ENCODE measurements around the gene COPS4. TPM values are rescaled to one million over a fixed set of nuclear protein-coding genes. Genes with fewer than 3 reads are reported as not detected.
"Not testable (repeated sequence)": the region's sequence is repeated elsewhere in the genome, so short reads cannot be mapped to it uniquely, and the experiment has no call there.

The COPS4 gene
- polyA plus RNA-seq, 6 donors from 2014 or later = 40.1 to 74.5 (median 49.2) TPM

DNA sequence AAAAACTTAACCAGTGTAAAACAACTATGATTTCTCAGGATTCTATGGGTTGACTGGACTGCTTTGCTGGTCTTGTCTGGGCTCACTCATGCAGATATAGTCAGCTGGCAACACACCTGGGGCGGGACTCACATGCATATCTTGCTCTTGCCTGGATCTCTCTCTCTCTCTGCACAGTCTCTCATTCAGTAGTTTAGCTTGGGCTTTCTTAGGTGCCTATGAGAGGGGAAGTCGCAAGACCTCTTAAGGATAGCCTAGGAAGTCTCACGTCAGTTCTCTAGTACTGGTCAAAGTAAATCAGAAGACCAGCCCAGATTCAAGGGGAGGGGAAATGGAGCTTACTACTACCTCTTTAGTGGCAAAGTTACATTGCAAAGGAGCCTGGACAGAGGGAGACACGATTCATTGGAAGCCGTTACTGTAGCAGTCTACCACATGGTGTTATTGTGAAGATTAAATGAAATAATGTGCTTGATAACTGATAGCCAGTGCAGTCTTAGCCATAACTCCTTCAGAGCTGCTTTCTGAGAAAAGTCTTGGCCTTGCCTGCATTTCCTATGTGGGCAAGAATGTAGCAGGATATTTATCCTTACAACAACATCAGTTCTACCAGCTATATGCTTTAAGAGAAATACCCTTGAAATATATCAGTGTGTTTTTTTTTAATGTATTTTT, 2.1 kb downstream of the COPS4 start:
- DNase-seq (no peak), ATAC-seq (ENCODE audit: low read depth in 2 of 2) (no peak)
- Mint-ChIP-seq H3K27me3 (no peaks in the 10 kb centered on the region), H3K9me3 (no peaks in the 10 kb centered on the region), H3K4me3 (peak overlapping the region in 6 of 8 donors; percentile 60 to 99 (median 80)), H3K4me1 (peaks cover 27 to 45% (median 33%) of the 10 kb centered on the region in 3 donors), H3K36me3 (no peaks in the 10 kb centered on the region), H3K27ac (peak overlapping the region in 1 of 6 donors; percentile 3)

DNA sequence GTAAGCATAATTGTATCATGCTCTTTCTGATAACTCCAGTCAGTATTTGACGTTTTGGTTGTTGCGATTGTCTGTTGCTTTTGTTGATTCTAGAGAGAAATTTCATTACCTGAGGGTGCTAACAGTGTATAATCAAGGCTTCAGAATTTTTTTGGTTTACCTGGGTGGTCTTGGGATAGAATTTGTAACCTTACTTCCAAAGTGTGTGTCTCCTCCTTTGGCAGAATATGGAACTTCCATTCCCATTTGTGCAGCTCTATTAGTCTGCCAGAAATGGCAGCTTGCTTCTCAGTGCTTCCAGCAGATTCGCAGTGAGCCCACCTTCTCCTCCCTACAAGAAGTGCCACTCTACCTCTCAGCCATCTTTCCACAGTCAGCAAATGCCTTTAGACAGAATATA, 5.3 kb downstream of the COPS4 start:
- H3K27me3 Mint-ChIP-seq = no peaks in the 10 kb centered on the region
- peak overlapping the region in 2 of 6 donors; percentile 30 to 42 for H3K27ac Mint-ChIP-seq
- ATAC-seq (ENCODE audit: low read depth in 2 of 2) = no peak
- no peaks in the 10 kb centered on the region for H3K9me3 Mint-ChIP-seq
- H3K4me1 Mint-ChIP-seq = peaks cover 23 to 35% (median 28%) of the 10 kb centered on the region in 3 donors
- H3K36me3 Mint-ChIP-seq = no peaks in the 10 kb centered on the region
- no peak for DNase-seq
- peak overlapping the region in 1 of 8 donors; percentile 19 for H3K4me3 Mint-ChIP-seq

DNA sequence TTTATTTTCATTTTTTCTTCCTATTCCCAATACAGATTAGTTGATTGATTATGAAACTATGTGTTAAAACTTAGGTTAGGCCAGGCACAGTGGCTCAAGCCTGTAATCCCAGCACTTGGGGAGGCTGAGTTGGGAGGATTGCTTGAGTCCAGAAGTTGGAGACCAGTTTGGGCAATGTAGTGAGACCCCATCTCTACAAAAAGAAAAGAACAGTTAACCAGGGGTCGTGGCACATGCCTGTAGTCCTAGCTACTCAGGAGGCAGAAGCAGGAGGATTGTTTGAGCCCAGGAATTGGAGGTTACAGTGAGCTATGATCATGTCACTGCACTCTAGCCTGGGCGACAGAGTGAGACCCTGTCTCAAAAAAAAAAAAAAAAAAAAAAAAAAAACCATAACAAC, 8.2 kb downstream of the COPS4 start:
- not testable (repeated sequence) for ATAC-seq (ENCODE audit: low read depth in 2 of 2); H3K27me3 Mint-ChIP-seq; H3K4me3 Mint-ChIP-seq; H3K27ac Mint-ChIP-seq; DNase-seq; H3K36me3 Mint-ChIP-seq; H3K9me3 Mint-ChIP-seq
- peaks cover 9 to 16% (median 11%) of the 10 kb centered on the region in 3 donors for H3K4me1 Mint-ChIP-seq

GRCh38 chr4:83043801-83044407, 8.9 kb downstream of the COPS4 start:
- peaks cover 9 to 14% (median 11%) of the 10 kb centered on the region in 3 donors for H3K4me1 Mint-ChIP-seq
- H3K27me3 Mint-ChIP-seq = no peaks in the 10 kb centered on the region
- DNase-seq = no peak
- no peak for ATAC-seq (ENCODE audit: low read depth in 2 of 2)
- no peak overlapping the region for H3K4me3 Mint-ChIP-seq
- H3K9me3 Mint-ChIP-seq = no peaks in the 10 kb centered on the region
- H3K27ac Mint-ChIP-seq = no peak overlapping the region
- peaks cover 0 to under 1% of the 10 kb centered on the region in 2 donors for H3K36me3 Mint-ChIP-seq

- Mint-ChIP-seq H3K4me1 (no peaks in the 10 kb centered on the region), H3K27ac (no peak overlapping the region), H3K36me3 (peaks cover 4 to 21% of the 10 kb centered on the region in 2 donors), H3K27me3 (no peaks in the 10 kb centered on the region), H3K9me3 (no peaks in the 10 kb centered on the region), H3K4me3 (no peak overlapping the region)
- no peak for ATAC-seq (ENCODE audit: low read depth in 2 of 2)
- DNase-seq = no peak
These were observed 11.9 kb downstream of the COPS4 start for GRCh38 chr4:83046693-83047473.

GRCh38 chr4:83048781-83049180, 13.8 kb downstream of the COPS4 start:
- not testable (repeated sequence) for H3K4me1 Mint-ChIP-seq; H3K4me3 Mint-ChIP-seq; DNase-seq; H3K9me3 Mint-ChIP-seq; H3K27ac Mint-ChIP-seq; H3K27me3 Mint-ChIP-seq; ATAC-seq (ENCODE audit: low read depth in 2 of 2)
- peaks cover 4 to 25% of the 10 kb centered on the region in 2 donors for H3K36me3 Mint-ChIP-seq

DNA sequence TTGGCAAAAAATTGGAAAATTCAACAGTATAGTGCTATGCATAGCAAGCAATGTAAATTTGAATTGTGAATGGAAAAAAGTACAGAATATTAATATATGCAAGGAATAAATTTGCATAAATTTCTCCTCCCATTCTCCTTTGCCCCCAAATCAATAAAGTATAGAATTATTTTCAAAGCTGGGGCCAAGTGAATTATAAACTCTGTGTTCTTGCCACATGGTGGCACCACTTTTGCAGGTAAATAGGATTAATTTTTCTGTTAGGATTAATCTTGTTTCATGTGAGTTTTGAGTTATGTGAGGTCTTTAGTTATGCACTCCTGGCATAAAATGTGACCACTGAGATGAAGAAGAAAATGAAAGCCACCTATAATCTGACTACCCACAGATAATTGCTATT, 19.9 kb downstream of the COPS4 start:
- peaks cover 17 to 21% of the 10 kb centered on the region in 2 donors for H3K36me3 Mint-ChIP-seq
- no peaks in the 10 kb centered on the region for H3K4me1 Mint-ChIP-seq
- no peak overlapping the region for H3K27ac Mint-ChIP-seq
- H3K27me3 Mint-ChIP-seq = no peaks in the 10 kb centered on the region
- DNase-seq (peak; percentile 23), ATAC-seq (ENCODE audit: low read depth in 2 of 2) (peak; percentile 41 to 50)
- H3K9me3 Mint-ChIP-seq = no peaks in the 10 kb centered on the region
- H3K4me3 Mint-ChIP-seq = no peak overlapping the region

GRCh38 chr4:83062739-83063138, 27.8 kb downstream of the COPS4 start:
- no peaks in the 10 kb centered on the region for H3K9me3 Mint-ChIP-seq
- H3K27me3 Mint-ChIP-seq = no peaks in the 10 kb centered on the region
- no peak overlapping the region for H3K4me3 Mint-ChIP-seq
- peaks cover 9 to 27% of the 10 kb centered on the region in 2 donors for H3K36me3 Mint-ChIP-seq
- no peak for ATAC-seq (ENCODE audit: low read depth in 2 of 2)
- no peak overlapping the region for H3K27ac Mint-ChIP-seq
- H3K4me1 Mint-ChIP-seq = no peaks in the 10 kb centered on the region
- no peak for DNase-seq

- DNase-seq (no peak), ATAC-seq (ENCODE audit: low read depth in 2 of 2) (no peak)
- Mint-ChIP-seq H3K4me3 (no peak overlapping the region), H3K27me3 (no peaks in the 10 kb centered on the region), H3K9me3 (no peaks in the 10 kb centered on the region), H3K36me3 (peaks cover 23% of the 10 kb centered on the region in 2 donors), H3K27ac (no peak overlapping the region), H3K4me1 (peaks cover 0 to 4% (median 0%) of the 10 kb centered on the region in 3 donors)
These were observed 30.3 kb downstream of the COPS4 start for GRCh38 chr4:83065266-83065665.

DNA sequence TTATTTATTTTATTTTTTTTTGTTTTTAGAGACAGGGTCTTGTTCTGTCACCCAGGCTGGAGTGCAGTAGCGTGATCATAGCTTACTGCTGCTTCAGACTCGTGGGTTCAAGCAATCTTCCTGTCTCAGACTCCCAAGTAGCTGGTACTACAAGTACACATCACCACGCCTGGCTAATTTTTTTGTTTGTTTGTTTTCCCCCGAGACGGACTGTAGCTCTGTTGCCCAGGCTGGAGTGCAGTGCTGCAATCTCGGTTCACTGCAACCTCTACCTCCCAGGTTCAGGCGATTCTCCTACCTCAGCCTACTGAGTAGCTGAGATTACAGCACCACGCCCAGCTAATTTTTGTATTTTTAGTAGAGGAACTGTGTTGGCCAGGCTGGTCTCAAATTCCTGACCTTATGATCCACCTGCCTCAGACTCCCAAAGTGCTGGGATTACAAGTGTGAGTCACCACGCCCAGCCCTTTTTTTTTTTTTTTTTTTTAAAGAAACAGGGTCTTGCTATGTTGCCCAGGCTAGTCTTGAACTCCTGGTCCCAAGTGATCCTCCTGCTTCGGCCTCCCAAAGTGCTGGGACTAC, 32.2 kb downstream of the COPS4 start:
- Mint-ChIP-seq H3K4me1 (peaks cover 0 to 4% (median 0%) of the 10 kb centered on the region in 3 donors), H3K27me3 (no peaks in the 10 kb centered on the region), H3K9me3 (no peaks in the 10 kb centered on the region), H3K4me3 (peak overlapping the region in 1 of 8 donors; percentile 22), H3K36me3 (peaks cover 18 to 24% of the 10 kb centered on the region in 2 donors), H3K27ac (no peak overlapping the region)
- ATAC-seq (ENCODE audit: low read depth in 2 of 2) (no peak), DNase-seq (no peak)

DNA sequence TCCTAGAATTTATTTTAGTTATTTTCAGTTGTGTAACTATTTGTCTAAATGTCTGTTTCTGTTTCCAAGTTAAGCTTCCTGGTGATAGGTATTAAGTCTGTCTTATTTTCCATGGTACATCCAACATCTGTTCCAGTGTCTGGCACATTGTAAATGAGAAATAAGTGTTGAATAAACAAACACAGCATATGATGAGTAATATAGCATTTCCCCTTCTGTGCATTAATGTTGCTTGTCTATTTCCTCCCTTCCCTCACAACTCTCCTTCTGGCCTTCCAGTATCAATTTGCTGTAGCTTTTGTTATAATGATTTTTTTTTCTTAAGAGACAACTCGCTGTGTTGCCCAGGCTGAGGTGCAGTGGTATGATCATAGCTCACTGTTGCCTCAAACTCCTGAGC, 36.1 kb downstream of the COPS4 start:
- Mint-ChIP-seq H3K27ac (peak overlapping the region in 4 of 6 donors; percentile 31 to 73 (median 66)), H3K36me3 (peaks cover 16 to 23% of the 10 kb centered on the region in 2 donors), H3K27me3 (no peaks in the 10 kb centered on the region), H3K9me3 (no peaks in the 10 kb centered on the region), H3K4me3 (peak overlapping the region in 1 of 8 donors; percentile 6), H3K4me1 (peaks cover 10 to 16% (median 10%) of the 10 kb centered on the region in 3 donors)
- no peak for ATAC-seq (ENCODE audit: low read depth in 2 of 2)
- DNase-seq = no peak

DNA sequence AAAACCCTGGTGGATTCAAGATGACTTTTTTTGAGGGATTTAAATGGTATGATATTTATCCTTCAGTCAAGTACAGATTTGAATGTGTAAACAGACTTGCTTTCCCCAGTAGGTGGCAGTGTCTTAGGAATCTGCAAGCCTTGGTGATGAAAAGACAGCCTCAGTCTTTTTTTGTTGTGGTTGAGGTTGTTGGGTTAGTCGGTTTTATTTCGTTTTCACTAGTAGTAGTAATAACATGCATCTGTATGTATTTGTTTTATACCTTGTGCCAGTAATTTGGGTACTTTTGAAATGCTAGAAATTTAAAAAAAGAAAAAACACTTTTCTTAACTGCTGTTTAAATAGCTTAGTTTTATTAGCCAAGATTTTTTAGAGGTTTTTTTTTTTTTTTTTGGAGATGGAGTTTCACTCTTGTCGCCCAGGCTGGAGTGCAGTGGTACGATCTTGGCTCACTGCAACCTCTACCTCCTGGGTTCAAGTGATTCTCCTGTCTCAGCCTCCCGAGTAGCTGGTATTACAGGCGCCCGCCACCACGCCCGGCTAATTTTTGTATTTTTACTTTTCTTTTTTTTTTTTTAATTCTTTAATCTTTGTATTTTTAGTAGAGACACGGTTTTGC, 39.2 kb downstream of the COPS4 start:
- Mint-ChIP-seq H3K4me1 (peaks cover 19 to 24% (median 21%) of the 10 kb centered on the region in 3 donors), H3K27ac (peak overlapping the region in 2 of 6 donors; percentile 28 to 82), H3K9me3 (peaks cover 0 to 4% (median 0%) of the 10 kb centered on the region in 7 donors), H3K36me3 (peaks cover 9 to 20% of the 10 kb centered on the region in 2 donors), H3K4me3 (peak overlapping the region; percentile 32 to 85 (median 60)), H3K27me3 (no peaks in the 10 kb centered on the region)
- DNase-seq = peak; percentile 76
- ATAC-seq (ENCODE audit: low read depth in 2 of 2) = peak; percentile 91 to 92

- H3K36me3 Mint-ChIP-seq = peaks cover 6 to 15% of the 10 kb centered on the region in 2 donors
- H3K27me3 Mint-ChIP-seq; H3K9me3 Mint-ChIP-seq; ATAC-seq (ENCODE audit: low read depth in 2 of 2); DNase-seq: not testable (repeated sequence)
- H3K4me1 Mint-ChIP-seq = peaks cover 19 to 24% (median 21%) of the 10 kb centered on the region in 3 donors
- H3K27ac Mint-ChIP-seq = peak overlapping the region in 1 of 6 donors; percentile 42
- peak overlapping the region in 2 of 8 donors; percentile 2 to 50 for H3K4me3 Mint-ChIP-seq
These were observed 39.8 kb downstream of the COPS4 start for GRCh38 chr4:83074783-83075182.

Measured in naive B cell (primary cell).